IPS DF 4.7 (cell line): ENCODE results near the gene TPCN2.

ENCODE experiments used
- DNase-seq: peaks from one replicate; pipeline ENCODE4 v3.0.0-alpha.2; 2013; ENCODE audit warnings: low spot score; ENCODE audit errors: extremely low read depth

The TPCN2 gene

DNA sequence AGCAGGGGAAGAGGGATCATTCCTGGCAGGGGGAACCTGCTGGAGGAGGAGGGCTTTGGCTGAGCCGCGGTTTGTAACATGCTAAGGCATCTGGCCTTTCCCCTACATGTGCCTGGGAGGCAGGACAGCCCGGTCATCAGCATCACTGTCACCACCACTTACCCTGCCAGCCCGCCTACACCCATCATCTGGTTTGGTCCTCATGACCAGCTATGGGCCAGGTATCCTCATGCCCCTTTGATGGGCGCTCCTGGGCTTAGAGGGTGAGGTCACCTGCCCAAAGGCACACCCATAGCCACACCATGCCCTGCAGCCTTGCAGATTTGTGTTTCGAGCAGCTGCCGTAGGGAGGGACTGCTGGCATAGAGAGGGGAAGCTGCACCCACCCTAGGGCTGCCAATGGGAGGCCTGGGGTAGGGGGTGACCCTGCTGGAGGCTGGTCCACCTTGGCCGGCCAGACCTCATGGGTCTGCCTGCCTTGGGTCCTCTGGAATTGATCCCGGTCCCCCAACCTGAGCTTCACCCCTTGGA lies 38.3 kb upstream of the TPCN2 start:
- no peak for DNase-seq

DNA sequence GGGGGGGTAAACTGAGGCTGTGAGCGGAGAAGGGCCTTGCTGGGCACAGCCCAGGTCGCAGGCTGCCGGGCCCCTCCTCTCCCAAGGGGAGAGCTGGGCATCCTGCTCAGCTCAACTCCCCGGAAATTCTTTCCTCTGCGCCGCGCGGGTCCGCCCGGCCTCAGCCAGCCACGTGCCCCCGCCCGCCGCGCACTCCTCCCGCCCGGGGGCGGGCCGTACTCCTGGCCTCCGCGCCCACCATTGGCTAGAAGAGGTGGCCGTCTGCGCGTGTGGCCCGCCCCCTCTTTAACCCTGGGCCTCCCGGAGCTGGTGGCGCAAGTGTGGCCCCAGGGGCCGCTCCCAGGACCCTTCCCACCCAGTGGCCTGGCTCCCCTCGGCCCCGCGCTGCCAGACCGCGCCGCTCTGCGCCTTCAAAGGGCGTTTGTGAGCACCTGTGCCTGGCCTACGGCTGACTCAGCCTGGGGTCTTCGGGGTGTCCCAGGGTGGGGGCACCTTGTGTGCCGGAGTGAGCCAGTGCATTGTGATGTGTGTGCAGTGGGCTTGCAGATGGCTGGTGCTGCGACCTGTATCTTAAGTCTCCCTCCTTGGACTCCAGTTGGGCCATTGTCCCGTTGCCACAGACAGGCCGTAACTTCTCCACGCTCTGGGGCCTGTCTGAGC lies 37.6 kb upstream of the TPCN2 start:
- no peak for DNase-seq

DNA sequence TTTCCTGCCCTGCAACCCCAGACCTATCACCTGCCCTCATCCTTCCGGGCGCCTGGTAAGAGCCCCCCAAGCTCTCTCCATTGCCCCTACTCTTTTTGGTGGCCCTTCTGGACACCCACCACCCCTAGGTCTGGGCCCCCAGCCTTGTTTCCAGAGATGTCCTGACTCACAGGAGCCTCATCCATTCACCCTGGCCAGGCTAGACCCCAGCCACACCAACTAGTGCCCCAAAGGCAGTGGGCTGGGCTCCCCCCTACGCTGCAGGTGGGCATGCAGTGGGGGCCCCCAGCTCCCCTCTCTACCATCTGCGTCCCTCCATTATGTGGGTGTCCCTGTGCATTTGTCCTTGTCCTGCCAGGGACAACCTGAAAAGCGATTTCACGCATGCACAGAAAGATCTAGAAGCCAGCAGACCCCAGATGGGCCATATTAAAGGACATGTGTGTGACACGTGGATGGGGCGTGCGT lies 37.1 kb upstream of the TPCN2 start:
- DNase-seq: no peak

DNA sequence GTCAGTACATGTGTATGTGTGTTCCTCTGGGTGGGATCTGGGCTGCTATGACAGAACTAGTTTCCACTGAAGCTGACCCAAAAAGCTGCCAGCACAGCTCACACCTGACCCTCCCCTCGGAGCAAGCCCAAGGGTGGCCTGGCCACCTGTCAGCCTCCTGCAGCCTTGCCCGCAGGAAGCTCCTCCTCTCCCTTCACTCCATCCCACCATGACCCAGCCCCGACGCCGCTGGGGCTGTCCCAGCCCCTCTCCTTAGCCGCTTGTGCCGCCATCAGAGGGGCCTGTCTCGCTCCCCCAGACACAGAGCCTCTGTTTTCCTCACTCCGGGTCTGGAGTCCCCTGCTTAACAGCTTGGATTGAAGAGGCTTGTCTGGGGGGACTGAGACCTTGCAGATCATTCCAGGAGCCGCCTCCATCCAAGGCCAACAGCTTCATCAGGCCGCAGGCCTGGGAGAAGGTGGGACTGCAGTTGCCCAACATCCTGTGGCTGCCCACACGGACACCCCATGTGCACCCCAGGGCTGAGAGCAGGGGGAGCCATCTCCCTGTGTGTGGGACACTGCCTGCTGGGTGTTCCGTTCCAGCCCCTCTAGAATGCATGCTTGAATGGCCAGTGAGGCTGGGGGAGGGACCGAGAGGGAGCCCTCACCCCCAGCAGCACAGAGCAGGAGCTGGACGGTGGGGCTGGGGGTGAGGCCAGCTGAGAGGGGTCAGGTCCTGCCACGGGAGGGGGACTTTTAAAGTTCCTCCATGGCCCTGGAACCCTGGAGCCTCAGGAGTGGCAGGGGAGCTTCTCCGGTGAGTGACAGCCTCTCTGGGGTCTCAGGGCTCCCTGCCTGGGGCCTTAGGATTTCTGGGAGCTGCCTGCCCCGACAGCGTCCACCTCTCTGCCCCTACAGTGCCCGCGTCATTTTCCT lies 36.4 kb upstream of the TPCN2 start:
- DNase-seq: no peak

DNA sequence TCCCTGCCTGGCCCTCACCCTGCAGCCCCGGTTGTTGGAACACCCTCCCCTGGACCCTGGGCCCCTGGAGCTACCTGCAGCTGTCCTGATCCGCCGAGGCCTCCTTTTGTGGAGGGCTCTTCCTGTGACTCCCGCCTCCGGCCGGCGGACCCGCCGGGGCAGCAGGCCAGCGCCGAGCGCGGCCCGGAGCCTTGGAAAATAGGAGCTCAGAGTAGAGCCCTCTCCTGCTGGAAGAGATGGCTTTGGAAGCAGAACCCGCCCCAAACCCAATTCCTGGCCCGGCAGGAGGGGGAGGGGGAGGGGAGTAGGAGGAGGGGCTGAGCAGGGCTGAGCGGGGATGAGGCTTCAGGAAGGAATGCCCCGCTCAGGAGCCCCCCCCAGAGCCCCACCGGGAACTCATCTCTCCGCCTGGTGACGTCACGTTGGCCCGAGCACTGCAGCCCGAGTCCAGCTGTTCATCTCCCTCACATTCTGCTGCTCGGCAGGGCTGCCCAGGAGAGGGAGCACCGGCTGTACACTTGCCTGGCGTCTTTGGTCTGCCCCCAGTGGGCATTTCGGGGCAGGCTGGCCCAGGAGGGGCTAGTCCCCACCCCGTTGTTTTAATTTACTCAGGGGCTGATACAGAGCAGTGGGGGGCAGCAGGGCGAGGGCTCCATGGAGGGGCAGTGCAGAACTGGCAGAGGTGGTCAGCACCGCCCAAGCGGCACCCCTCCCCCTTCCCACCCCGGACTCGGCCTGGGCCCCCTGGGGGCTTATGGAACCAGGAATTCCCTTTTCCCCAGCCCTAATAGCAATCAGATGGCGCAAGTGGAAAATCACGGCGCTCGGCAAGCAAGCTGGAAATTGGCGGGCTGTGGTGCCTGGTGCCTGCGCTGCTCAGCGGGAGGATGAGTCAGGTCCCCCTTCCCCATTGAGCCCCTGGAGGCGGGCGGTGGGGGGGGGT lies 35.5 kb upstream of the TPCN2 start, which contains the start of gene MRGPRF:
MRGPRF (minus strand) TSS at position 238 of the 943 bp plus-strand sequence. CDS start 3,345 bp downstream, outside the sequence.
- no peak for DNase-seq

DNA sequence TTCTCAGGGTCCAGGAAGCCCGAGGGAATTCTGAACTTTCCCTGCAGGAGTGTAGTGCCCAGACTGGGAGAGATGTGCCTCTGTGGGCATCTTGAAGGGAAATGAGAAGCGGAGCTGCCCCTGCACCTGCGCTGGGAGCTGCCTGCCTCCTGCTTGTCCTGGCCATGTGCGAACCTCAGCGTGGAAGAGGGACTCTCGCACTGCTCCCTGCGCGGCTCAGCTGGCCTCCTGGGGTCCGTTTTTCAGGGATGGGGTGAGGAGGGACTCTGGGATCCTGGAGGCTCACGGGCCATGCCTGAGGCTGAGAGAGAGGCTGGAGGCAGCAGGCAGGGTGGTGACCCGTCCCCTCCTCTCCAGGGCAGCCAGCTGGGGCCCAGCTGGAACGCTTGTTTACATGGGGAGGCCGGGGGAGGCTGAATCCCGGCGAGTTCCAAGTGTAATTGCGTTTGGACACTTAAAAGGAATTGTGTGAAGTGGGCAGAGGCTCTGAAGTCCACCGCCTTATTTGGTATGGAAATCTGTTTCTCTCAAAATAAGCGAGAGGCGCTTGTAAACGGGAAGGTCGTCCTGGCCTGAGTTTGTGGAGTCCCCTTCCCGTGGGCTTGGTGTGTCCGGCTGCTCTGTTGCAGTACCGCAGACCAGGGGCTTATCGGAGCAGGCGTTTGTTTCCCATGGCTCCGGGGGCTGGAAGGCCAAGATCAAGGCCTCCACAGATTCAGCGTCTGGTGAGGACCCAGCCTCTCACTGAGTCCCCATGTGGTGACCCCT lies 34.5 kb upstream of the TPCN2 start:
- DNase-seq: no peak

DNA sequence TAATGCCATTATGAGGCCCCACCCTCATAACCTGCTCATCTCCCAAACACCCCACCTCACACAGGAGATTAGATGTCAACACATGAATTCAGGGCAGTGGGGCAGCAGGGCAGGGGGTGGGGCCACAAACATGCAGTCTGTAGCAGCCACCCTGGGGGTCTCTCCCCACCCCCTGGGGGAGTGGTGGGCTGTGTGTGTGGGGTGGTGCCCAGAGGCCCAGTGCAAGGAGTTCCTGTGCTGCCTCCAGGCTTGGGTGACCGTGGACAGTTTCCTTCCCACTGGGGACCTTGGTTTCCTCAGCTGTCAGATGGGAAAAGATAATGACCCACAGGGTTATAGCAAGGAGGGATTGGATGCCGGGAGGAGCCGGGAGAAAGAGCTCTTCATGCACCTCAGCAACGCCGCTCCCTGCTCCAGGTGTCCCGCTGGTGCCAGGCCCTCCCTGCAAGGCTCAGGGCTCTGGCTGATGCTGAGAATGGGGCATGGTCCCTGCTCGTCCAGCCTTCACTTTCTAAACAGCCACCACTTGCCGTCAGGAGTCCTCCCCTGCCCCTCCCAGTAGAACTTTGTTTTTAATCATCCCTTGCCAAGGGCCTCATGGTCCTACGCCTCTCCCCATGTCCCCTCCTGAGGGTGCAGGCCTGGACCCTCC lies 33.7 kb upstream of the TPCN2 start:
- no peak for DNase-seq

DNA sequence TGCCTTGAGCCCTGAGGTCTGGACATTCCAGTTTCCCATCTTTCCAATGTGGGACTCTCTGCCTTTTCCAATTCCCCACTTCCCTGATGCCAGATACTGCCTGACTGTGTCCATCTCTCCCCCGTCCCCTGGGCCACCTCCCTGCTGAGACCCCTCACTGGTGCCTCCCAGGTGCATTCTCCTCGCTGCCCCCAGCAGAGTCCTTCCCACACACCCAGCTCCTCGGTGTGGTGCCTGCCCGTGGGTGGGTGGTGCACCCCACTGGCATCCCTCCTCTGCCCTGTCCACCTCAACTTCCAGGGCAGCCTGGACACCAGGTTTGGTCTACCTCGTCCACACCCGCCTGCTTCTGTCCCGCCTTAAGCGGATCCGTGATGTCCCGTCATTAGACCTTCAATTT lies 30.8 kb upstream of the TPCN2 start:
- DNase-seq: no peak

DNA sequence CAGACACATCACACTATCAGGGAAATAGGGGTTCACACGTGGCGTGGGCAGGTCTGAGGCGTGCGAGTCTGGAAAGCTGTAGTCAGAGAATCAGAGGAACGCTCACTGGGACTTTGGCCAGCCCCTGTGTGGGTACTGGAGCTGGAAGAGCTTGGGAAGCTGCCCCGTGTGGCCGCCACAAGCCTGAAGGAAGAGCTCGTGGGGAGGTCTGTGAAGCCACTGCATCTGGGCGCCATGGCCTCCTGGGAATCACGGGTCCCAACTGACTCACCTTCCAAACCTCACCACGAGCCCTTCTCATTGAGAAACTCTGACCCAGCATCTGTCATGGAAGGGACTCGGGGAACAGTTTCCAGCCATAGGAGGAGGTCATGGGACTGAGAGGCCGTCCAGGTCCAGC lies 29.8 kb upstream of the TPCN2 start:
- no peak for DNase-seq

DNA sequence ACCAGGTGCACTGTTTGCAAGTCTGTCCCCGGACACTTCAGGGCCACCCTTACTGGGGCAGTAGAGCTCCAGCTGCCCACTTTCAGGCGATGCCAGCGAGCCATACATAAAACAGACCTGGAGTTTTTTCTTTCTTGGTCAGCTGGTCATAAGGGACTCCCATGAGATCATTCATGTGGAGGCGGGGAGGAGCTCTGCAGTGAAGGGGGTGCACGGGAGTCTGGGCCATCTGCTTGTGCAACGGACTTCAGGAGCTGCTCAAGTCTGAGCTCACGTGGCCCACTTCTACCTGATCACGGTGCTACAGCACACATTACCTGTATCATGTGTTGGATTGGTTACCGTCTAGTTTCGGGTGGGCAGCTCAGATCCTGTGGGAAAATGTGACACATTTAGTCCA lies 26.5 kb upstream of the TPCN2 start:
- no peak for DNase-seq

DNA sequence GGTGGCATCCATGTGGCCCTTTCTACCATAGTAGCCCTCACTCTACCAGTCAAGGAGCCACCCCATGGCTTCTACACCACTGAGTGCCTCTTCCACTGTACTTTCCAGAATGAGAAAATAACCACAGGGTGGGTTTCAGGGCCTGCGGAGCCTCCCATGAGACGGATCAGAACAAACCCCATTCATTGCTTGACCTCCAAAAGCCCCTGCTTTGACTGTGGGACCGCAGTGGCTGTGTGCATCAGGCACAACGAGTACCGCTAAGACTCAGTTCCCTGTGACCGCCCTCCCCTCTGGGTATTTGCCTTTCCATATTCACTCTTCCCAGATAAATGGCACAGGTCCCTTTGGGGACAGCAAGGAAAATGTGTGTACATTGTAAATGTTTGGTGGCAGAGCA lies 24.2 kb upstream of the TPCN2 start:
- no peak for DNase-seq

DNA sequence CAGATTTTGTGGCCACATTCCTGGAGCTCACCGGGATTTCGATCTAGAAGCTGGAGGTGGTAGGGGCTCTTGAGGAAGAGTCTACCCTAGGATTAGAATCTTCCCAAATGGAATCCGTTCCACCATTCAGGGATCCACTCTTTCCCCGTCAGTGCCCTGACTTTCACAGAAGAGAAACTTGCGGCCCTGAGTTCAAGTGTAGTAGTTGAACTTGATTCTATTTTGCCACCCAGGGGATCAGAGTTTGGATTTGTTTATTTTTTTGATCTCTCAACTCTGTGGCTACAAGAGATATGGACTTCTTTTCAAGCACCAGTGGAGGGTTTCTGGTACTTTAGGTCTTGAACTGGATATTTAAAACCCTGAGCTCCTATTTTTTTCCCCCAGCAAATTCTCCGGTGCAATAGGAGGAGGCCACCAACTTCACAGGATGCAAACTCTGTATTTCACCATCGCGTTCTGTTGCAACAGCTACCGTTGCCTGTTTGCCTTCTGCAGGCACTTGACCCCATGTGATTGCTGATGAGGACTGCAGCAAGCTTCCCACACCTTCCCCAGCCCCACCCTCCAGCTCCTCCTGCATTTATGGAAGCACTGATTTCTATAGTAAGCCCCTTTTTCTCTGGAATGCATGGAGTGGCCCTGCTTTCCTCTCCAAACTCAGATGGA lies 20.9 kb upstream of the TPCN2 start:
- DNase-seq: no peak

DNA sequence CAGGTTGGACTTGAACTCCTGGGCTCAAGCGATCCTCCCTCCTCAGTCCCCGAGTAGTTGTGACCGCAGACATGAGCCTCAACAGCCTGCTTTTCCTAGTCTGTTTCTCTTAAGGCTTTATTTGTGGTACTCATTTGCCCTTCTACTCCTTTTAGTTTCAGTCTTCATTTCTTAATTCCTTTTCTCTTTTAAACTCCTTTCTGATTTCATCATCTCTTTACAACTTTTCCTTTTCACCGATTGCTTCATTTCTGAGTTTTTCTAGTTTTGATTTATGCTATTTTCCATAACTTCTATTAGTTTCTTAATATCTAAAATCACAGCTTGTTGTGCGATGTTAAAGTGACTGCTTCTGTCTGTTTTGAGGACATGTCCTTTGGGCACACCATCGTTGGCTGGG lies 18.4 kb upstream of the TPCN2 start:
- DNase-seq: no peak

DNA sequence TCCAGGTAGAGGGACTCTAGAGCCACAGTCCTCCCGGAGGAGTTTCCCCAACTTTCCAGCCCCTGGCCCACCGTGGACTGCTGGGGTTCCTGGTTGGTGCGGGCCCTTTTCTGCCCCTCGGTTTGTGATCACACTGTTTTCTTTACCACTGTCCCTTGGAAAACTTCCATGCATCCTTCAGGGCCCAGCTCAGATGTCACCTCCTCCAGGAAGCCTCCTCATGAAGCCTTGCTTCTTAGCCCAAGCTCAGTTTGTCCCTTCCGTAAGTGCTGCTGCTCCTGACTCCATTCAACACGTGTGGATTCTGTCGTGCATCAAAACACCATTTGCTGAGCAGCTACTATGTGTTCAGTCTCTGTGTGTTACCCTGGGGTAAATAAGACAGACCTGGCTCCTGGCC lies 15.9 kb upstream of the TPCN2 start:
- no peak for DNase-seq

DNA sequence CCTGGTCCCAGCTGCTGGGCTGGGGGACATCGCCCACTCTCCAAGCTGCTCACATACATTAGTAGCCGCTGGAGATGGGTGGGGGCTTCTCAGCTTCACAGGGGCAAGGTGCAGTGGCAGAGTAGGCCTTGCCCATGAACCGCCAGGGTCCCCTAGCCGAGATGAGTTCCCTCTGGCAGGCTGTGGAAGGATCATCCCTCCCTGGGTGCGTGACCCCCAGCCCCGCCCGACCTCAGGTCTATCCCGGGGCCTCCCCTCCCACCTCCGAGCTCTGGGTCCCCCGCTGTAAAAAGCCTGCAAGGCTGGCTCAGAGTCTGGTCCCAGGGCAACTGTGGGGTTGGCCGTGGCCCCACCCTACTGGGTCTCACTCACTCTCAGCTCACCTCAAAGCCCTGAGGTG lies 15.3 kb upstream of the TPCN2 start:
- DNase-seq: no peak

DNA sequence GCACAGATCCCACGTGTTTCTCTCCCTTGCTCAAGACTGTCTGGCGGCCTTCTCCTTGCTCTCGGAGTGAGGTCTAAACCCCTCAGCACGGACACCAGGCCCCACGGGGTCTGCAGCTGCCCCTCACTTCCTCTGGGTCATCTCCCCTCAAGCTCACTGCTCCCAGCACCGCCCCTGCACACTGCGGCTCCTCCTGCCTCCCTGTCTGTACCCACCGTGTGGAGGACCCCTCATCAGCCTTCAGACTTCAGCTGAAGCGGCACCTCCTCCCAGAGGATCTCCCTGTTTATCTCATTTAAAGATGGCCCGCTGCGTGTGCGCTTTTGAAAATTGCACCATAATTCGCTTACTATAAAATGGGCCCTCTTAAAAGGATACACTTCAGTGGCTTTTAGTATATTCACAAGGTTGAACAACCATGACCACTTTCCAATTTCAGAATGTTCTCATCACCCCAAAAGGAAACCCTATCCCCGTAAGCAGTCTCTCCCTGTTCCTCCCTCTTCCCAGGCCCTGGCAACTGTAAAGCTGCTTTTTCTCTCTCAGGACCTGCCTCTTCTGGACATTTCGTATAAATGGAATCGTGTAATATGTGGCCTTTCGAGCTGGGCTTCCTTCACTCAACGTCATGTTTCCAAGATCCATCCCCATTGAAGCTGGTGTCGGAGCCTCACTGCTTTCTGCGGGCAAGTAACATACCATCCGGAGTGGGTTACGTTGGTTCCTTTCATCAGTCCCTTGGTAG lies 14.4 kb upstream of the TPCN2 start:
- no peak for DNase-seq

DNA sequence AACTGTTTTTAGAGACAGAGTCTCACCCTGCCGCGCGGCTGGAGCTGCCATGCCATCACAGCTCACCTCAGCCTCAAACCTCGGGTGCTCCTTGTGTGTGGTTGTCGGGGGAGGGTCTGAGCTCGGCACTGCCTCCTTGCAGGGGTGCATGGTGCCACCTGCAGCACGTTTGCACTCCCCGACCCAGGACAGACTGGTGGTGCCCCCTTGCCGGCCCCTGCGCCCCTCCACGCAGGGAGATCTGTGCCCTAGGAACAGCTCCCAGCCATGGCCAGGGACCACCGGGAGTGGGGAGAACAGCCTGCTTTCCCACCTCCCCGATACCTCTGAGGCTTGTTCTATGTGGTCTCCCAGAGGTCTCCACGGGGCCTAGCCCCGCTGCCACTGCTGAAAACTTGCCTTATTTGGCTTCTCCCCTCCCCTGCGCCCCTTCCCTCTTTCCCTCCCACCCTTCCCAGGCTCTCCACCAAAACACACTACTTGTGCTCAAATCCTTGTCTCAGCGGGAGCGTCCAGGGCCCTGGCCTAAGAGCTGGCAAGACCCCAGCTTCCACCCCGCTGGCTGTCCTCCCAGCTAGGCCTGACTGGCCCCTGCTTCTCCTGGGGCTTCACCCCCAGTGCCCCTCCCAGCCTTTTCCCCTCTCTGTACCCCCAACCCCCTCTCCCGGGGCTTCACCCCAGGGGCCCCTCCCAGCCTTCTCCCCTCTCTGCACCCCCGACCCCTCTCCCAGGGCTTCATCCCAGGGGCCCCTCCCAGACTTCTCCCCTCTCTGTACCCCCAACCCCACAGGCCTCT lies 13.4 kb upstream of the TPCN2 start:
- DNase-seq: no peak

DNA sequence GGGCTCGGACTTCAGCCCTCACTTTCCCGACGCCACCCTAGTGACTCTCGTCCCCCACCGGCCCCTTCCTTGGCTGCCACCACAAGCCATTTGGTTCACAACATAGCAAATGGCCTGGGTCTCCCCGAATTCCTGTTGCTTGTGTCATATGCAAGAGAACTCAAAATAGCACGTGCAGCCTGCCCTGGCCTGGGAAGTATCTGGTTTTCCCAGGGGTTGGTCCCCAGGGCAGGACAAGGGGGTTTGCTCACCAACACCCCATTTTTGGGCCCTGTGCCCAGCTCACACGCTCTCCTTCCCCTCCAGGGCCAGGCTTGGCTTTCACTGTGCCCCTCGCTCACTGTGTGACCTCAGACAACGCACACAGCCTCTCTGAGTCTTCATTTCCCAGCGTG lies 12.8 kb upstream of the TPCN2 start:
- DNase-seq: no peak
